ENCODE results near the gene KCNJ8. TPM values are rescaled to one million over a fixed set of nuclear protein-coding genes. Genes with fewer than 3 reads are reported as not detected.

The KCNJ8 gene
- total RNA-seq, 1 donor from 2014 or later, result 38.0 TPM

GRCh38 chr12:21731144-21731543 lies 43.4 kb downstream of the KCNJ8 start:
- intact Hi-C loops (cut with DNase I), result no loop called here
- DNase-seq (ENCODE audit: low spot score), result no peak

DNA sequence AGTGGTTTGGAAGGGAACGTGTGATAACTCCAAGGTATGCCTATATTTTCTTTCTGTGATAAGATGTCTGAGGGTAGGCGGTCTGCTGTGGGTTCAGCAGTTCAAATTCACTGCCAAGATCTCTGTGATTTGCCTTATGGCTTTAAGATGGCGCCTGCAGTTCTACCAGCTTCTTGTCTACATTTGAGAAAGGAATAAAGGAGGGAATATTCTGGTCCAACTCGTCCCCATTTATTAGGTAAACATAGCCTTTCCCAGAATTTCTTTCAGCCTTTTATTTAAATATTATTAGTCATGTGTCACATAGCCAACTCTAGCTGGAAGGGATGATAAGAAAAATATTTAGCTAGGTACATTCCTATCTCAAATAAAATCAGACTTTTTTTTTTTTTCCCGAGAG lies 48.8 kb downstream of the KCNJ8 start:
- no peak for DNase-seq (ENCODE audit: low spot score)
- intact Hi-C loops (cut with DNase I), result no loop called here

DNA sequence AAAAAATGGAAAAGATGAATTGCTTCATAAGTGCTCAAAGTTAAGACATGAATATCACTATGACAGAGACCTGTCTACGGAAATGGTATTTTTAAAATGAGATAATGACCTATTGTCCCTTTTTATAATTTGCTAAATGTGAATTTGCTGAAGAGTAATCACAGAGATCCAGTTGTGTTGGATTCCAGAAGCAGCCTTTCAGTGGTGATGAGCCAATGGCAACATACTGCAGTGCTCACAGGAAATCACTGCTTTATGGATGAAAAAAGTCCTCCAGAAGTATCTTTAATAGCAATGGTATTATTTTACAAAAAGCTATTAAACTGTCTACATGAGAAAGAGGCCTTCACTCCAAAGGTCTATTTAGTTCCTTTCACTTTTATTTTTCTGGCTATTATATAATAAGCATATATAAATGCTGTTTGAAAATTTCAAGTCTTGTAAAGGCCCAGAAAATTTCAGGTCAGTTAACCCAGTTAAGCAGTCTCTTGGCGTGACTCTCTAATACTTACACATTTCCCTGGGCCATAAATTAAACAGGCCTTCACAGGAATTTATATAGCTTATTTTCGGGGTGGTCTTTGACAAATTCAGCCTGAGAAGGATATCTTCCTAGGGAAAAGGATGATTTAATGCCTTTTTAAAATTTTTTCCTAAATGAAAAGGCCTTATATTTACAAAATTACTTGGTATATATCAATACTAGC lies 55.4 kb downstream of the KCNJ8 start:
- intact Hi-C loops (cut with DNase I), result no loop called here

GRCh38 chr12:21718403-21718802 lies 56.1 kb downstream of the KCNJ8 start:
- no peak for DNase-seq (ENCODE audit: low spot score)
- intact Hi-C loops (cut with DNase I), result no loop called here

More for the DNA sequence above, 55.4 kb downstream of the KCNJ8 start:
- DNase-seq (ENCODE audit: low spot score), result no peak

DNA sequence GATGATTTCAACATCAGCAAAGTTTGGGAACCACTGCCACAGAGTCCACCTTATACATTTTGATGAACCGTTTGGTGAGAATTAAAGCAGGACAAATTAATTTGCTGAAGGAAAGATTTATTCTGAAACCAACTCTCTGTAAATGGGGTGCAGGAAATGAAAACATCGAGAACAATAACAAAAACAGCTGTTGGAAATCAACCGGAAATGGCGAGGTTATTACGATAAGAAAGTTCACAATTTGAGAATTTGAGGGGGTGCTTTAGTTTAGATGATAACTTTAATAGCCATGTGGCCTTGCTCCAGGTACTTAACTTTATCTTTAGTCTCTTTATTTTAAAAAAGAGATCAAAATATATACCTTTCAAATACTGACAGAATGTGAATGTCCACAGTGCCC lies 56.7 kb downstream of the KCNJ8 start:
- DNase-seq (ENCODE audit: low spot score), result no peak
- intact Hi-C loops (cut with DNase I), result no loop called here

- intact Hi-C loops (cut with DNase I), result no loop called here
- DNase-seq (ENCODE audit: low spot score), result no peak
Observed at GRCh38 chr12:21715386-21715785, 59.1 kb downstream of the KCNJ8 start.

Other genes with a start within 250 kb of the KCNJ8 start
- 10.0 TPM for gene SPX, start 248.4 kb downstream of the KCNJ8 start, total RNA-seq
- gene GYS2, start 169.9 kb downstream of the KCNJ8 start, total RNA-seq, result not detected
- gene LDHB, start 116.9 kb downstream of the KCNJ8 start, total RNA-seq, result 1,416 TPM
- gene ABCC9, start 166.7 kb upstream of the KCNJ8 start, total RNA-seq, result 66.2 TPM